Measurements from ENCODE around the gene PPP2R2C. TPM values are rescaled to one million over a fixed set of nuclear protein-coding genes. Genes with fewer than 3 reads are reported as not detected.

The PPP2R2C gene
- polyA plus RNA-seq, 1 experiment: 0.06 TPM

GRCh38 chr4:6369924-6370645 is 102.3 kb downstream of the PPP2R2C start:
- CTCF ChIA-PET: no interaction called here
- no peak for TF ChIP-seq CTCF (IDR thresholded peaks at IDR 0.05; ENCODE audit: insufficient read depth, low read depth, low read length)

GRCh38 chr4:6369511-6369910 is 102.9 kb downstream of the PPP2R2C start:
- ChIA-PET CTCF (no interaction called here), POLR2A (no interaction called here)
- no peak for DNase-seq (ENCODE audit: low read depth)

More at GRCh38 chr4:6369924-6370645, 102.3 kb downstream of the PPP2R2C start:
- Histone ChIP-seq H3K27me3 (ENCODE audit: control insufficient read depth, insufficient read depth, low read length) (peaks cover 2% of the 10 kb centered on the region; the same call in 1 of the 2 replicates), H3K4me3 (ENCODE audit: low read depth, low read length) (no peak overlapping the region), H3K36me3 (ENCODE audit: control insufficient read depth, insufficient read depth, low read length) (no peaks in the 10 kb centered on the region)
- POLR2A ChIA-PET: no interaction called here
- DNase-seq (ENCODE audit: low read depth): no peak

GRCh38 chr4:6369035-6369434 is 103.4 kb downstream of the PPP2R2C start:
- no peak for DNase-seq (ENCODE audit: low read depth)
- Histone ChIP-seq H3K4me3 (ENCODE audit: low read depth, low read length) (no peak overlapping the region), H3K27me3 (ENCODE audit: control insufficient read depth, insufficient read depth, low read length) (peaks cover 2% of the 10 kb centered on the region; the same call in 1 of the 2 replicates), H3K36me3 (ENCODE audit: control insufficient read depth, insufficient read depth, low read length) (no peaks in the 10 kb centered on the region)
- POLR2A ChIA-PET: no interaction called here
- TF ChIP-seq CTCF (IDR thresholded peaks at IDR 0.05; ENCODE audit: insufficient read depth, low read depth, low read length): no peak
- CTCF ChIA-PET: no interaction called here

More at GRCh38 chr4:6369511-6369910, 102.9 kb downstream of the PPP2R2C start:
- H3K4me3 ChIP-seq (ENCODE audit: low read depth, low read length): no peak overlapping the region
- no peak for TF ChIP-seq CTCF (IDR thresholded peaks at IDR 0.05; ENCODE audit: insufficient read depth, low read depth, low read length)
- H3K36me3 ChIP-seq (ENCODE audit: control insufficient read depth, insufficient read depth, low read length): no peaks in the 10 kb centered on the region
- peaks cover 2% of the 10 kb centered on the region; the same call in 1 of the 2 replicates for H3K27me3 ChIP-seq (ENCODE audit: control insufficient read depth, insufficient read depth, low read length)

- no peak for TF ChIP-seq CTCF (IDR thresholded peaks at IDR 0.05; ENCODE audit: insufficient read depth, low read depth, low read length)
- Histone ChIP-seq H3K27me3 (ENCODE audit: control insufficient read depth, insufficient read depth, low read length) (peaks cover 2% of the 10 kb centered on the region), H3K4me3 (ENCODE audit: low read depth, low read length) (no peak overlapping the region), H3K36me3 (ENCODE audit: control insufficient read depth, insufficient read depth, low read length) (no peaks in the 10 kb centered on the region)
- POLR2A ChIA-PET: no interaction called here
- CTCF ChIA-PET: no interaction called here
- DNase-seq (ENCODE audit: low read depth): no peak
Observed at GRCh38 chr4:6368601-6369000, 103.8 kb downstream of the PPP2R2C start.

- H3K27me3 ChIP-seq (ENCODE audit: control insufficient read depth, insufficient read depth, low read length): peaks cover 2% of the 10 kb centered on the region
Observed at GRCh38 chr4:6368096-6368495, 104.3 kb downstream of the PPP2R2C start.

More at GRCh38 chr4:6368096-6368495, 104.3 kb downstream of the PPP2R2C start:
- ChIA-PET CTCF (no interaction called here), POLR2A (no interaction called here)
- no peak overlapping the region for H3K4me3 ChIP-seq (ENCODE audit: low read depth, low read length)
- TF ChIP-seq CTCF (IDR thresholded peaks at IDR 0.05; ENCODE audit: insufficient read depth, low read depth, low read length): no peak
- no peak for DNase-seq (ENCODE audit: low read depth)
- no peaks in the 10 kb centered on the region for H3K36me3 ChIP-seq (ENCODE audit: control insufficient read depth, insufficient read depth, low read length)
